Testis (tissue), 2 donors: ENCODE measurements around the gene ACOX3.

Experiments used
- CTCF ChIP-seq, 3 experiments: fragments of 450-650 bp in 2 of 3; fragments of 200-600 bp in 1 of 3; sonication (generic) in 1 of 3; IDR thresholded peaks; one replicate each; pipeline ENCODE4 v1.5.1; 2016 to 2019; ENCODE audit warnings: antibody characterized with exemption in 3 of 3, mild to moderate bottlenecking in 2 of 3, moderate library complexity in 1 of 3
- POLR2A ChIP-seq: fragments of 450-650 bp; IDR thresholded peaks from one replicate; pipeline ENCODE4 v1.6.1; 2017; ENCODE audit warnings: antibody characterized with exemption, mild to moderate bottlenecking, moderate library complexity

- no peak for TF ChIP-seq CTCF (IDR thresholded peaks at IDR 0.05)
- TF ChIP-seq POLR2A, result no peak
Observed at GRCh38 chr4:8386731-8387130, 53.8 kb downstream of the ACOX3 start.
